ENCODE results near the gene CLPTM1. TPM values are rescaled to one million over a fixed set of nuclear protein-coding genes. Genes with fewer than 3 reads are reported as not detected.

CLPTM1 gene
- total and polyA plus RNA-seq, 2 of the 8 experiments (the other 6 are each of a cell fraction or from before 2014, with no cell fraction given): 84.8 to 108 TPM

GRCh38 chr19:44958090-44958489, 2.9 kb downstream of the CLPTM1 start:
- FAIRE-seq: no peak
- CTCF ChIA-PET (ENCODE audit: partially characterized antibody): interaction anchor here (0.7 to 4.2 kb wide), 8 partner anchors 8 to 268 kb away, joined by 3 to 17 read pairs (median 4); partner anchors contain the start of gene APOE
- POLR2A ChIA-PET (ENCODE audit: partially characterized antibody): interaction anchor here (0.9 to 11.6 kb wide), 9 partner anchors 13 to 194 kb away, joined by 3 to 121 read pairs (median 4); partner anchors contain the start of genes APOC4 and APOE

More at GRCh38 chr19:44958090-44958489, 2.9 kb downstream of the CLPTM1 start:
- H4K20me1 ChIP-seq (replicated peaks in 1 of 2; ENCODE audit: control insufficient read depth in 1 of 2, insufficient read depth in 2 of 2, low read length in 2 of 2): peaks cover 6 to 31% of the 10 kb centered on the region in 2 experiments
- no peak overlapping the region for H4K91ac ChIP-seq (replicated peaks; ENCODE audit: insufficient read length, low read length)
- H2BK20ac ChIP-seq (ENCODE audit: low read length): no peak overlapping the region
- H2AK5ac ChIP-seq (ENCODE audit: low read depth, low read length): no peak overlapping the region
- no peak overlapping the region for H3K9ac ChIP-seq (replicated peaks in 1 of 4; ENCODE audit: extremely low read depth in 1 of 4, low read depth in 3 of 4, low read length in 3 of 4)
- no peak for DNase-seq (ENCODE audit: low read depth in 1 of 2, low spot score in 2 of 2)
- peaks cover 29% of the 10 kb centered on the region for H3K79me1 ChIP-seq (ENCODE audit: low read depth, low read length)
- H3K36me3 ChIP-seq (ENCODE audit: control insufficient read depth in 2 of 4, insufficient read depth in 4 of 4, low read length in 3 of 4): peaks cover 0 to 8% (median 2%) of the 10 kb centered on the region in 4 experiments; a peak in 4 of 8 replicates
- TF ChIP-seq MAFK (IDR thresholded peaks at IDR 0.05; ENCODE audit: low read depth, low read length) (no peak), YY1 (IDR thresholded peaks at IDR 0.05; ENCODE audit: low read depth, low read length) (no peak)
- no peak overlapping the region for H3K18ac ChIP-seq (ENCODE audit: extremely low read depth, low read length)
- no peak overlapping the region for H2BK15ac ChIP-seq (ENCODE audit: low read length)
- no peak overlapping the region for H3K27ac ChIP-seq (ENCODE audit: low read depth, low read length)
- no peak overlapping the region for H4K5ac ChIP-seq (ENCODE audit: insufficient read length, low read depth, low read length)
- H3K14ac ChIP-seq (ENCODE audit: insufficient read length): no peak overlapping the region
- no peak overlapping the region for H2AFZ ChIP-seq (ENCODE audit: low read length)
- no peak overlapping the region for H3K56ac ChIP-seq (replicated peaks; ENCODE audit: insufficient read length, low read depth, low read length)
- no peak overlapping the region for H3K23ac ChIP-seq (ENCODE audit: insufficient read length)
- H3K27me3 ChIP-seq (replicated peaks in 1 of 4; ENCODE audit: control insufficient read depth in 3 of 4, extremely low read depth in 1 of 4, insufficient read depth in 3 of 4, low read length in 3 of 4): no peaks in the 10 kb centered on the region
- no peaks in the 10 kb centered on the region for H3K9me3 ChIP-seq (ENCODE audit: insufficient read depth in 2 of 2, low read depth in 1 of 2, low read length in 1 of 2)
- H2BK120ac ChIP-seq (replicated peaks; ENCODE audit: low read depth, low read length): no peak overlapping the region
- peaks cover 32 to 67% of the 10 kb centered on the region in 2 experiments for H3K79me2 ChIP-seq (ENCODE audit: control insufficient read depth in 1 of 2, insufficient read depth in 2 of 2, low read length in 2 of 2)
- H3K23me2 ChIP-seq (ENCODE audit: low read depth, low read length): peaks cover 12% of the 10 kb centered on the region; the same call in 1 of the 2 replicates
- WGBS, 2 experiments (ENCODE audit: extremely low coverage in 1 of 2, insufficient coverage in 1 of 2, insufficient read length in 1 of 2, insufficient replicate concordance in 2 of 2, low coverage in 1 of 2, low lambda C conversion rate in 2 of 2, missing lambda C conversion rate in 1 of 2): 93% methylated on average over 6 of the region's 9 CpGs; no CpG with 5 or more reads in 1 of the 2 experiments
- H3K4me1 ChIP-seq (replicated peaks in 1 of 4; ENCODE audit: control insufficient read depth in 3 of 4, insufficient read depth in 4 of 4, low read length in 3 of 4): peaks cover 0 to 7% (median 6%) of the 10 kb centered on the region in 4 experiments; a peak in 6 of 7 replicates
- no peak overlapping the region; a peak in 1 of 4 replicates for H3K4me2 ChIP-seq (ENCODE audit: insufficient read depth in 1 of 2, low read depth in 2 of 2, low read length in 2 of 2)
- no peak overlapping the region; the same call in 1 of the 2 replicates for H2BK5ac ChIP-seq (ENCODE audit: low read depth, low read length)
- no peak overlapping the region for H3K4ac ChIP-seq (replicated peaks; ENCODE audit: insufficient read length, low read depth, low read length)
- no peak overlapping the region for H2BK12ac ChIP-seq (ENCODE audit: low read depth, low read length)
- H3K4me3 ChIP-seq (ENCODE audit: extremely low read depth in 1 of 4, insufficient read depth in 2 of 4, low read depth in 3 of 4, low read length in 4 of 4): no peak overlapping the region
- no peak overlapping the region for H4K8ac ChIP-seq (ENCODE audit: extremely low read depth, insufficient read depth, low read length)
